GM18520 (cell line): ENCODE measurements around the gene SPRYD4.
"Not testable (repeated sequence)": the region's sequence is repeated elsewhere in the genome, so short reads cannot be mapped to it uniquely, and the experiment has no call there.

Experiments
- ATAC-seq: cut with Tn5 transposase; IDR thresholded peaks from one replicate; pipeline ENCODE4 v1.9.1; 2021; ENCODE audit not compliant: unreplicated experiment

SPRYD4 gene

GRCh38 chr12:56476143-56476542 is 7.8 kb downstream of the SPRYD4 start:
- no peak for ATAC-seq

GRCh38 chr12:56476972-56477432 is 8.6 kb downstream of the SPRYD4 start:
- ATAC-seq, result no peak

GRCh38 chr12:56477521-56478225 is 9.3 kb downstream of the SPRYD4 start:
- no peak for ATAC-seq

- no peak for ATAC-seq
Measured at GRCh38 chr12:56479625-56480024, 11.2 kb downstream of the SPRYD4 start.

GRCh38 chr12:56484566-56484965 is 16.2 kb downstream of the SPRYD4 start:
- no peak for ATAC-seq

- no peak for ATAC-seq
Measured at GRCh38 chr12:56486694-56487093, 18.3 kb downstream of the SPRYD4 start.

- peak; percentile 13 for ATAC-seq
Measured at GRCh38 chr12:56487448-56488040, 19.2 kb downstream of the SPRYD4 start.

- peak; percentile 61 for ATAC-seq
Measured at GRCh38 chr12:56488041-56488955, 19.9 kb downstream of the SPRYD4 start, which contains the start of gene GLS2. GLS2 (minus strand) TSS chr12:56488161; CDS start chr12:56488118, 43 bp downstream.

- no peak for ATAC-seq
Measured at GRCh38 chr12:56490360-56490759, 22.0 kb downstream of the SPRYD4 start.

GRCh38 chr12:56493409-56494105 is 25.2 kb downstream of the SPRYD4 start:
- not testable (repeated sequence) for ATAC-seq

GRCh38 chr12:56494106-56494415 is 25.7 kb downstream of the SPRYD4 start:
- not testable (repeated sequence) for ATAC-seq

- ATAC-seq, result not testable (repeated sequence)
Measured at GRCh38 chr12:56494481-56494880, 26.1 kb downstream of the SPRYD4 start.

GRCh38 chr12:56496704-56497103 is 28.3 kb downstream of the SPRYD4 start:
- ATAC-seq, result not testable (repeated sequence)

GRCh38 chr12:56498126-56498902 is 29.9 kb downstream of the SPRYD4 start:
- ATAC-seq, result not testable (repeated sequence)

GRCh38 chr12:56499452-56499851 is 31.1 kb downstream of the SPRYD4 start:
- ATAC-seq, result not testable (repeated sequence)

GRCh38 chr12:56499879-56500278 is 31.5 kb downstream of the SPRYD4 start:
- not testable (repeated sequence) for ATAC-seq

- no peak for ATAC-seq
Measured at GRCh38 chr12:56510786-56511185, 42.4 kb downstream of the SPRYD4 start.

- ATAC-seq, result not testable (repeated sequence)
Measured at GRCh38 chr12:56514014-56514318, 45.6 kb downstream of the SPRYD4 start.

GRCh38 chr12:56517854-56518253 is 49.5 kb downstream of the SPRYD4 start:
- no peak for ATAC-seq

GRCh38 chr12:56518570-56518969 is 50.2 kb downstream of the SPRYD4 start:
- no peak for ATAC-seq
